SU-DHL-6 (cell line): Measurements from ENCODE around the gene HBG1.

Source experiments
- H2AFZ ChIP-seq: fragments of 200-600 bp; sonication (generic); 2 replicates; pipeline ENCODE4 v1.6.1; 2014; ENCODE audit warnings: low read depth, mild to moderate bottlenecking, moderate library complexity, mixed read lengths, antibody characterized with exemption, low read length; ENCODE audit not compliant: severe bottlenecking
- H3F3A ChIP-seq: fragments of 200-600 bp; shearing (Covaris generic); 2 replicates; pipeline ENCODE4 v1.6.0; 2016; ENCODE audit warnings: antibody characterized with exemption, mild to moderate bottlenecking; ENCODE audit not compliant: insufficient read depth
- H3K27ac ChIP-seq: fragments of 200-600 bp; sonication (generic); 2 replicates; pipeline ENCODE4 v1.5.1; 2016; ENCODE audit warnings: low read depth, mild to moderate bottlenecking, low read length, moderate library complexity, mixed read lengths
- H3K27me3 ChIP-seq: fragments of 200-600 bp; sonication (generic), shearing (Covaris generic); 2 replicates; pipeline ENCODE4 v1.6.0; 2014; ENCODE audit warnings: mild to moderate bottlenecking, low read length
- H3K36me3 ChIP-seq: fragments of 200-600 bp; sonication (generic); 2 replicates; pipeline ENCODE4 v1.6.1; 2014; ENCODE audit warnings: mild to moderate bottlenecking, low read length, mixed read lengths
- H3K4me2 ChIP-seq: fragments of 300-600, 200-600 bp; shearing (Covaris generic), sonication (generic); 2 replicates; pipeline ENCODE4 v1.6.0; 2014; ENCODE audit warnings: low read length, low read depth, mild to moderate bottlenecking; ENCODE audit not compliant: poor library complexity, severe bottlenecking
- H3K4me3 ChIP-seq: fragments of 200-600 bp; sonication (generic); 2 replicates; pipeline ENCODE4 v1.5.1; 2014; ENCODE audit warnings: antibody characterized with exemption, low read length, mild to moderate bottlenecking, mixed read lengths; ENCODE audit not compliant: insufficient read depth, poor library complexity, severe bottlenecking
- H3K79me2 ChIP-seq: fragments of 200-600 bp; sonication (generic); 2 replicates; pipeline ENCODE4 v1.6.1; 2014; ENCODE audit warnings: mild to moderate bottlenecking, low read length, moderate library complexity; ENCODE audit not compliant: insufficient read depth
- H3K9ac ChIP-seq: fragments of 200-600 bp; sonication (generic); 2 replicates; pipeline ENCODE4 v1.7.0; 2014; ENCODE audit warnings: mild to moderate bottlenecking, low read length
- H3K9me2 ChIP-seq: fragments of 200-600 bp; sonication (generic); replicated peaks from 2 replicates; pipeline ENCODE4 v1.6.1; 2014; ENCODE audit warnings: low read length; ENCODE audit not compliant: insufficient read depth
- H3K9me3 ChIP-seq: fragments of 200-600 bp; sonication (generic); 2 replicates; pipeline ENCODE4 v1.6.1; 2014; ENCODE audit warnings: low read length, mixed read lengths; ENCODE audit not compliant: insufficient read depth
- H4K20me1 ChIP-seq: fragments of 200-600 bp; sonication (generic); 2 replicates; pipeline ENCODE4 v1.6.1; 2014; ENCODE audit warnings: low read depth, mild to moderate bottlenecking, antibody characterized with exemption, low read length, moderate library complexity, mixed read lengths
- EZH2phosphoT487 ChIP-seq: fragments of 200-600 bp; sonication (generic), shearing (Covaris generic); conservative IDR thresholded peaks from 2 replicates; pipeline ENCODE4 v1.6.1; 2018; ENCODE audit warnings: mild to moderate bottlenecking, antibody characterized with exemption, low read length, moderate library complexity, mixed read lengths
- TF ChIP-seq, protein P1 (sequence below): fragments of 200-600 bp; sonication (generic); IDR thresholded peaks from one replicate; pipeline ENCODE4 v1.5.1; 2017; ENCODE audit warnings: antibody characterized with exemption, mild to moderate bottlenecking, low read length, moderate library complexity; ENCODE audit not compliant: insufficient read depth, poor library complexity, severe bottlenecking

HBG1 gene

DNA sequence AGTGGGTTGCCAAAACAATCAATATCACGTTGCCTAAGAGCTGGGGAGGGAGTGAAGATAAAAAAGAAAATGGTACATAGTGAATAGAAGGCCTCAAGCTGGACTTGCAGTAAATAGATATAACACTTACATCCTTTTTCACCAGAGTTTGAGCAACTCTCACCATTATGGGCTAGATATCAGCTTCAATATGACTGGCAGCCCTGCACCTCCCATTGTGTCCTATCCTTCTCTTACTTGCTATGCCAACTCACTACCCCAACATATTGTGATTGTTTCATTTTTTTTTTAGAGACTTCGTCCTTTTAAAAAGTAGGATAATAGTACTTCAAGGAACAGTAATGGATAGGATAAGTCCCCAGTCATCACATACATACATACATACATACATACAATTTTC is 7.4 kb downstream of the HBG1 start:
- H2AFZ ChIP-seq = no peak overlapping the region
- no peaks in the 10 kb centered on the region for H3K79me2 ChIP-seq
- no peaks in the 10 kb centered on the region for H3K27me3 ChIP-seq
- no peaks in the 10 kb centered on the region for H3K9me3 ChIP-seq
- no peak overlapping the region for H3K27ac ChIP-seq
- no peaks in the 10 kb centered on the region for H4K20me1 ChIP-seq
- no peak overlapping the region for H3K4me3 ChIP-seq
- H3K4me2 ChIP-seq = no peak overlapping the region
- no peaks in the 10 kb centered on the region for H3F3A ChIP-seq
- no peak overlapping the region for H3K9ac ChIP-seq
- no peaks in the 10 kb centered on the region for H3K36me3 ChIP-seq
- H3K9me2 ChIP-seq = no peaks in the 10 kb centered on the region
- TF ChIP-seq, protein P1, sequence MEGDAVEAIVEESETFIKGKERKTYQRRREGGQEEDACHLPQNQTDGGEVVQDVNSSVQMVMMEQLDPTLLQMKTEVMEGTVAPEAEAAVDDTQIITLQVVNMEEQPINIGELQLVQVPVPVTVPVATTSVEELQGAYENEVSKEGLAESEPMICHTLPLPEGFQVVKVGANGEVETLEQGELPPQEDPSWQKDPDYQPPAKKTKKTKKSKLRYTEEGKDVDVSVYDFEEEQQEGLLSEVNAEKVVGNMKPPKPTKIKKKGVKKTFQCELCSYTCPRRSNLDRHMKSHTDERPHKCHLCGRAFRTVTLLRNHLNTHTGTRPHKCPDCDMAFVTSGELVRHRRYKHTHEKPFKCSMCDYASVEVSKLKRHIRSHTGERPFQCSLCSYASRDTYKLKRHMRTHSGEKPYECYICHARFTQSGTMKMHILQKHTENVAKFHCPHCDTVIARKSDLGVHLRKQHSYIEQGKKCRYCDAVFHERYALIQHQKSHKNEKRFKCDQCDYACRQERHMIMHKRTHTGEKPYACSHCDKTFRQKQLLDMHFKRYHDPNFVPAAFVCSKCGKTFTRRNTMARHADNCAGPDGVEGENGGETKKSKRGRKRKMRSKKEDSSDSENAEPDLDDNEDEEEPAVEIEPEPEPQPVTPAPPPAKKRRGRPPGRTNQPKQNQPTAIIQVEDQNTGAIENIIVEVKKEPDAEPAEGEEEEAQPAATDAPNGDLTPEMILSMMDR = no peak
- TF ChIP-seq EZH2phosphoT487 = no peak

- Histone ChIP-seq H3K27ac (no peak overlapping the region), H3K27me3 (no peaks in the 10 kb centered on the region), H3K9me2 (no peaks in the 10 kb centered on the region), H4K20me1 (no peaks in the 10 kb centered on the region), H2AFZ (no peak overlapping the region), H3K79me2 (no peaks in the 10 kb centered on the region), H3K9ac (no peak overlapping the region), H3F3A (no peaks in the 10 kb centered on the region), H3K4me3 (no peak overlapping the region), H3K36me3 (no peaks in the 10 kb centered on the region), H3K4me2 (no peak overlapping the region), H3K9me3 (no peaks in the 10 kb centered on the region)
- TF ChIP-seq, protein P1 = no peak
- TF ChIP-seq EZH2phosphoT487 = no peak
Observed at GRCh38 chr11:5241458-5241857, 8.2 kb downstream of the HBG1 start.

DNA sequence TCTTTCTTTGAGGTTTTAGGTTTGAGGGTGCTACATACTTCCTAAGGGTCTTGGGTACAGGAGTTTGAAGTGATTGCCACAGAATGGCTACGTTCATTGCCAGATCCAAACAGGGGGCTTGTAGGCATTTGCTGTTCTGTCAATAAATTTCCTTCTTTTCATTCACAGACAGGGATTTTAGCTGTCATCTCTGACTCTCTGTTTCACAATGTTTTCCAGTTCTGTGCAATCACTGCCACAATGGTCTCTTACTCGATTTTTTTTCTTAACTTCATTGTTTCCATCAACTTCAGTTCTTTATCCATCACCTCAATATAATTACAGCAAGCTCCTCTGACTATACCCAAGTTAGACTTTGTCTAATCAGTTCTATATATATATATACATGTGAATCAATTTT is 9.2 kb downstream of the HBG1 start:
- TF ChIP-seq, protein P1 = no peak
- TF ChIP-seq EZH2phosphoT487 = no peak

More for the DNA sequence above, 9.2 kb downstream of the HBG1 start:
- H3K4me2 ChIP-seq = no peak overlapping the region
- H3K36me3 ChIP-seq = no peaks in the 10 kb centered on the region
- H2AFZ ChIP-seq = no peak overlapping the region
- no peak overlapping the region for H3K27ac ChIP-seq
- H3F3A ChIP-seq = no peaks in the 10 kb centered on the region
- no peak overlapping the region for H3K4me3 ChIP-seq
- H3K9ac ChIP-seq = no peak overlapping the region
- H3K27me3 ChIP-seq = no peaks in the 10 kb centered on the region
- no peaks in the 10 kb centered on the region for H3K9me3 ChIP-seq
- H3K79me2 ChIP-seq = no peaks in the 10 kb centered on the region
- no peaks in the 10 kb centered on the region for H3K9me2 ChIP-seq
- no peaks in the 10 kb centered on the region for H4K20me1 ChIP-seq
